GM18508 (cell line): ENCODE data around the gene ZFPM1.

Experiments
- ATAC-seq: cut with Tn5 transposase; IDR thresholded peaks from one replicate; pipeline ENCODE4 v1.9.1; 2021; ENCODE audit warnings: moderate number of reproducible peaks; ENCODE audit not compliant: insufficient read depth, unreplicated experiment

The ZFPM1 gene

GRCh38 chr16:88447881-88448280 lies 5.2 kb upstream of the ZFPM1 start:
- ATAC-seq: no peak

- ATAC-seq: no peak
Measured at GRCh38 chr16:88448461-88449266, 4.4 kb upstream of the ZFPM1 start.

- ATAC-seq: no peak
Measured at GRCh38 chr16:88449267-88449561, 3.9 kb upstream of the ZFPM1 start.

- no peak for ATAC-seq
Measured at GRCh38 chr16:88451586-88452481, 1.2 kb upstream of the ZFPM1 start.

DNA sequence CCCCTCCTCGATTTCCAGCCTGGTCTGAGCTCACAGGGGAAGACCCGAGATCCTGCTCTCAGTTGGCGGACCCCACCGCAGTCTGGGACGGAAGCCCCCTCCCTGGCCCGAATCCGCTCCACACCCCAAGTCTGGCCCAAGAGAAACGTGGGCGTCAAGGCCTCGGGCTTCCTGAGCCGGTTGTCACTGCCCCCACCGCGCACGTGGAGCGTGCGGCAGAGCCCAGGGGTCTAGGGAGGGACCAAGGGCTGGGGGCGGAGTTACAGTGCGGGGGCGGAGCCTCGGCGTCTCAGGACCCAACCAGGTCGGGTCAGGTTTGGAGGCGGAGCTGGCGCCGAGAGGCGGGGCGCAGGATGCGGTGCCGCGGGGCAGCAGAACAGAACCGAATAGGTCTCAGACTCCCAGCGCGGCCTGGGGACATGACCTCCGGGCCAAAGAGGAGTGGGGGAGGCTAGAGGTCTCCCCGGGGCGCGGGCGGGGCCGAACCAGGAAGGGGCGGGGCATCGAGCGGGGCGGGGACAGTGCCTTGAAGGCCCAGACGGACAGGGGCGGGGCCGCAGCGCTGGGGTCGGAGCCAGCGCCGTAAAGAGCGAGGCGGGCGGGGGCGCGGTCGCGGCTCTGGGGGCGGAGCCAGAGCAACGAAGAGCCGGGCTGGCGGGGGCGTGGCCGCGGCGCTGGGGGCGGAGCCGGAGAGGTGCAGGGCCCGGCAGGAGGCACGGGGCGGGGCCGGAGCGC lies 431 bp upstream of the ZFPM1 start:
- no peak for ATAC-seq

GRCh38 chr16:88453611-88454522 lies 787 bp downstream of the ZFPM1 start:
- ATAC-seq: no peak

GRCh38 chr16:88454523-88454947 lies 1.5 kb downstream of the ZFPM1 start:
- ATAC-seq: no peak

- ATAC-seq: no peak
Measured at GRCh38 chr16:88455610-88456355, 2.7 kb downstream of the ZFPM1 start.

DNA sequence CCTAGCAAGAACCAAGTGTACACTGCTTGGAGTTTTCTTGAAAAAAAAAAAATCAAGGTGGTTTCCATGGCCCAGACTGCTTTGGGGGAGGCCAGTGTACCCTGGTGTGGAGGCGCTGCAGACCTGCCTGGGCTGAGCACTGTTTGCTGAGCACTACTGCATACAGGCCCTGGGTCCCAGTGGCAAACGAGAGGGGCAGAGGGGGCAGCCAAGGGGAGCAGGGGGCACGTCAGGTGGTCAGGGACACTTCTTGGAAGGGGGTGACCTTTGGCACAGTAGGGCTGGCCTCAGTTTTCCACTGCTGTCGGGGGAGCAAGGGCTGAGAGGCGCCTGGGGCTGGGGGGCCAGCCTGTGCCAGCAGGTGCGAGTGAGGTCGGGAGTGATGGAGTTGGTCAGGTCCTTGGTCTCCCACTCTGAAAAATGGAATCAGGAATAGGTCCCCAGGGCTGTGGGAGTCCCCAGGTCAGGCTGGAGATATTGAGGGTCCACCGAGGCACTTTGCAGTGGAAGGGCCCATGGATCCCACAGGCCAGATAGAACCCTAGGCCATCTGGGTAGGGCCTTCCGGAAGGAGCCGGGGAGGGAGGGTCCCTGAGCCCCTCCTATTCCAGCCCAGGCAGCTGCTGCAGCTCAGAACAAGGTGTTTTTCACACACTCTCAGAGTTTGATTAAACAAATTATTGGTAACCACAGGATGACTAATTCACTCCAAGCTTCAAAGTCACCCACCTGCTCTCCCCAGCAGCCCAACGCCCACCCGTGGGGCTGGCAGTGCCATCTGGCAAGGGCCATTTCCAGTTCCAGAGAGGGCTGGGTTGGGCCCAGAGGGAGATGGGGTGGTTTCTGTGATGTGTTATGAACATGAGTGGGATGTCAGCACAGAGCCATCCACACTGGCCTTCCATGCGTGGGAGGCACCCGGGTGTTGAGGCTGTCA lies 3.5 kb downstream of the ZFPM1 start:
- no peak for ATAC-seq

DNA sequence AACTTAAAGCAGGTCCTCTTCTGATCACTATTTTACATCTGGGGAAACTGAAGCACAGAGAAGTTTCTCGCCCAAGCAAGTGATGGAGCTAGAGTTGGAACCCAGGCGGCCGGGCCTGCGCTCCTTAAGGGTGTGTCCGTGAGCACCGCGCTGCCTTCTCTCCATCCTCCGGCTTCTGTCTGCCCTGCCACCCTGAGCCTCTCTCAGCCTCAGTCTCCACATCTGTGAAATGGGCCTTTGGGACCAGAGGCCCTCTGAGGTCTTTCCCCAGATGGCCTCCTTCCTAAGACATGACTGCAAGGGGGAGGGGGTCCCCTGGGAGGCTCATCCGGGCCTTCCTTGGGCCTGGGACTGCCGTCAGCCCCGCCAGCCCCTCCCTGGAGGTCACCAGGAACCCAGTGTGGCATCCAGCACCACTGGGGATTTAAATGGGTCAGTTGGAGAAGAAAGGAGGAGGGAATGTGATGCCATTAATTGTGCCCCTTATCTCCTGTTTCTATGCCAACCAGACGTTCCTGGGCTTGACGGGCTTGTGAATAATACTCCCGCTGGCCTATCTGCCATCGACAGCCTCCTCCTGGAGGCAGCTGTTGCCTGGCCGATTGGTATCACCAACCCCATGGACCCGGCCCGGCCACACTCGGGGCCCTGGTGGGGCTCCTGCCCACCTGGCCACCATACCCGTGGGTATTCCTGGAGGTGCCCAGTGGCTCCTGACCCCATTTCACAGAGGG lies 5.1 kb downstream of the ZFPM1 start:
- no peak for ATAC-seq

DNA sequence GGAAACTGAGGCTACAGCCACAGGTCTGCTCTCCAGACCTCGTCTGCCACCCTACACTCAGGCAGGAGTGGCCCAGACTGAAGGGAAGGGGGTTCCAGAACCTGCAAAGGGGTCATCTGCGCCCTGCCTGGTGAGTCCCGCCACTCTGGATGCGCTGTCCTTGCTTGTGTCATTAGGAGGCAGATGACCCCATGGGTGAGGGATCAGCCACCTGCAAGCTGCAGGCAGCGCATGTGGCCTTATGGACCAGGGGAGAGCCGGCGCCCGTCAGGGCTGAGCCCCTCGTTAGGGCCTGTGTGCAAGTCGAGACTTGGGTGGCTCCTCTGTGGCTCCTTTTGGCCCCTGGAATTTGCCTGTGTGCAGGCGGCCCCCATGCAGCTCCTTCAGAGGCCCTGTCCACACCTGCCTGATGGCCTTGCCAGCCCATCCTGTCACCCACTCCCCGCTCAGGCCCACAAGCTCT lies 5.7 kb downstream of the ZFPM1 start:
- ATAC-seq: no peak

DNA sequence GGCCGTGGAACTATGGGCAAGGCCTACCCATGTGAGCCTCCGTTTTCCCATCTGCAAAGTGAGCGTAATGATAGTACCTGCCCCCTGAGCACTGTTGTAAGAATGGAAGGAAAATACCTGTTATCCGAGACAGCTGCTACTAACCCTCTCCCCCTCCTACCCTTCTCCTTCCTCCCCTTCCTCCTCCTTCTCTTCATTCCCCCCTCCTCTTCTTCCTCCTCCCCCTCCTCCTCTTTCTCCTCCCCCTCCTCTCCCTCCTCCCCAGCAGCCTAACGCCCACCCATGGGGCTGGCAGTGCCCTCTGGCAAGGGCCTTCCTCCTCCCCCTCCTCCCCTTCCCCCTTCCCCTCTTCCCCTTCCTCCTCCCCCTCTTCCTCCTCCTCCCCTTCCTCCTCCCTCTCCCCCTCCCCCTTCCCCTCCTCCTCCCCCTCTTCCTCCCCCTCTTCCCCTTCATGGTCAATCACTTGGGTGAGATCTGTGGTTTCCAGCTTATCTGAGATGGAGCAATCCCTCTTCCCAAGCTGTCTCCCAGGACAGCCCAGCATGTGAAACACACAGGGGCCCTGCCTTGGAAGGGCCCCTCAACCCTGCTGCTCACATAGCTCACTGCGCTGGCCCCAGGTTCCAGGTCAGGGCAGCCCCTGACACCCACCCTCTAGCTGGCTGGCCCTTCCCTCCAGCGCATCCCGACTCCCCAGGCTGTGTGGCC lies 6.4 kb downstream of the ZFPM1 start:
- no peak for ATAC-seq

GRCh38 chr16:88460496-88461330 lies 7.6 kb downstream of the ZFPM1 start:
- no peak for ATAC-seq

DNA sequence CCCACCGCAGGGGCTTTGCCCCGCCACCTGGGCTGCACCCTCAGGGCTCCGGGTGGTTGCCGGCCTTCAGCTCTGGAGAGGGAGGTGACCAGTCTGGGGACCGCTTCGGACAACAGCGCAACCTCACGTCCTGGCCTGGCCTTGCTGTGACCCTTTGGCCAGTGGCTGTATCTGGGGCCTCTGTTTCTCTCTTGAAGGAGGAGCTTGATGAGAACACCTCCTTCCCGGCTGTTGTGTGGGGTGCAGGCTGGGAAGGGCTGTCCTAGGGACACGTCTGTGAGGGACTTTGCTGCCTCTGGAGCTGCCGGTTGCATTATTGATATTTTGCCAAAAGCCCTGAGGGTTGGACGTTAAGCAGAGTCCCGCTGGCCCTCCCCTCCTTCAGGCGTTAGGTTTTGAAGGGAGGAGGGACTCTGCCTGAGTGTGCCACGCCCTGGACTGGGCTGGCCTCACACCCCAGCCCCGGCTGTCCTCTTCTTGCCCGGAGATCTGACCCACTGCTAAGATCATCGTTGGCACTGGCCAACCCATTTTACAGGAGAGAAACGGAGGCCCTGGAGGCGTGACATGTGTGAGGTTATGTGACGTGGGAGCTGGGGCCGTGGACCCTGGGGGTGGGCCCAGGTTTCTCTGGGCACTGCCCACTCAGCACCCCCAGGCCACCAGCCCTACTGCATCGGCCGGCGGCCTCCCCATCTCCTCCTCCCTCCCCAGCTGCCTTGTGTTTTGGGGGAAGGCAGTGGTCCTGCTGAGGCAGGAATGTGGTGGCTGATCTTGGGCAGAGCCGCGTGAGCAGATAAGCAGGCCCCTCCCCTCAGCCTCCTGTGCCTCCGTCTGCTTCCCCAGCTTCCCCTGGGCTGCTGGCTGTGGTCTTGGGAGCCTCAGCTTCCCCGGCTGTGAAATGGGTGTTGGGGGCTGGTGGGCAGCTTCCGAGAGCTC lies 8.5 kb downstream of the ZFPM1 start:
- ATAC-seq: no peak

DNA sequence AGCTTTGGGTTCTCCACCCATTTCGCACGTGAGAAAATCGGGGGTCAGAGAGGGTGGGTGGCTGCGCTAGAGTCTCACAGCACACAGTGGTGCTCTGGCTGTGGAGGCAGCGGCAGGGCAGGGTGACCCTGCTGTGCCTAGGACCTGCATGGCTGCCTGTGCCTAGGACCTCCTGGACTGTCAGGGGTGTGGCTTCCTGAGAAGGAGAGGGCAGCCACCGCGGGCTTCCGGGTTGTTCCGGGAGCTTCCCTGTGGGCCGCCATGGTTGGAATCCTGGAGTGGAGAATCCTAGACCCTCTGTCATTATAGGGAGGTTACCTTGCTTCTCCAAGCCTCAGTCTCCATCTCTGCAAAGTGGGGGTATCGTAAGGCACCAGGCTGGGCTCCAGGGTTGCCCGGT lies 9.3 kb downstream of the ZFPM1 start:
- no peak for ATAC-seq
